GM19035 (cell line): ENCODE results near the gene CPE.
"Not testable (repeated sequence)": the region's sequence is repeated elsewhere in the genome, so short reads cannot be mapped to it uniquely, and the experiment has no call there.

Experiments used
- ATAC-seq: cut with Tn5 transposase; IDR thresholded peaks from one replicate; pipeline ENCODE4 v1.9.1; 2021; ENCODE audit not compliant: unreplicated experiment

The CPE gene

DNA sequence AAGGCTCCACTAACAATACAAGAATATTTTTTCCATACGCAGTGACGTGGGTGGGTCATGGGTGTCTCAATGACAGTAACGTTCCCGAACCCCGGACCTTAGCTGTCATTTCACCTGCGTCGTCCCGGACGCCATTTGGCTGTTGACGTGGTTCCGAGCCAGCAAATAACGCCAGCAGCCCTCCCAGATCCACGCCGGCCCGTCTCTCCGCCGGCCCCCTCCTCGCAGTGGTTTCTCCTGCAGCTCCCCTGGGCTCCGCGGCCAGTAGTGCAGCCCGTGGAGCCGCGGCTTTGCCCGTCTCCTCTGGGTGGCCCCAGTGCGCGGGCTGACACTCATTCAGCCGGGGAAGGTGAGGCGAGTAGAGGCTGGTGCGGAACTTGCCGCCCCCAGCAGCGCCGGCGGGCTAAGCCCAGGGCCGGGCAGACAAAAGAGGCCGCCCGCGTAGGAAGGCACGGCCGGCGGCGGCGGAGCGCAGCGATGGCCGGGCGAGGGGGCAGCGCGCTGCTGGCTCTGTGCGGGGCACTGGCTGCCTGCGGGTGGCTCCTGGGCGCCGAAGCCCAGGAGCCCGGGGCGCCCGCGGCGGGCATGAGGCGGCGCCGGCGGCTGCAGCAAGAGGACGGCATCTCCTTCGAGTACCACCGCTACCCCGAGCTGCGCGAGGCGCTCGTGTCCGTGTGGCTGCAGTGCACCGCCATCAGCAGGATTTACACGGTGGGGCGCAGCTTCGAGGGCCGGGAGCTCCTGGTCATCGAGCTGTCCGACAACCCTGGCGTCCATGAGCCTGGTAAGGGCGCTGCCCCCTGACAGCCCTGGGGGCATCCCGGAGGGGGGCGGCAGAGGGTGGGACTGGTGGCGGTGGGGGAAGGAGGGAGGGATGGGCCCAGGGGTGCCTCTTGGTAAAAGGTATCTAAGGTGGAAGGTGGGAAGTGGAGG, at the start of gene CPE:
Gene CPE (plus strand): TSS at position 264 of the 933 bp plus-strand sequence. CDS start 214 bp downstream, at position 478.
- peak; percentile 81 for ATAC-seq

DNA sequence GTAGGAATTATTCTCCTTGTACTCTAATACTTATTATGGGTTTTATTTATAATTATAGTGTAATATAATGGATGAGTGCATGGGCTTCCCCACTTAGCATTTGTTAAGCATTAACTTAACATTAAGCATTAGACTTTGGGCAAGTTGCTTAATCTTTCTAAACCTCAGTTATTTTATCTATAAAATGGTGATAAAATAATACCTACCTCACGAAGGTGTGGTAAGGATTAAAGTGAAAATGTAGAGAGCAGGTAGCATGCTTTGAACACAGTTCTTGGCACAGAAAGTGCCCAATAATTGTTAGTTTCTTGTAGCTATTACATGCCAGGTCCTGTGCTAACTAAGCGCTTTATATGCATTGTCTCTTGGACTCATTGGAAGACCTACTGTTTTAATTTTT, 48.7 kb upstream of the CPE start:
- ATAC-seq: no peak

DNA sequence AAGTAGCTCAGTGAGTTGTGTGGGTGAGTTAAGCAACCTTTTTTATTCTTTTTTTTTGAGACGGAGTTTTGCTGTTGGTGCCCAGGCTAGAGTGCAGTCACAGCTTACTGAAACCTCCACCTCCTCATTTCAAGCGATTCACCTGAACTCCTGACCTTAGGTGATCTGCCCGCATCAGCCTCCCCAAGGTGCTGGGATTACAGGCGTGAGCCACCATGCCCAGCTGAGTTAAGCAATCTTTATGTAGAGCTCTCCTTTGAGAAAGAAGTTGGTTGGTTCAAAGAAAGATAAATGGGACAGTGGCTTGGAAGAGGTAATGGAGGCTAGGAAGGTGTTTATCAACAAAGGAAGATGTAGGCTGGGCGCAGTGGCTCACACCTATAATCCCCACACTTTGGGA, 48.1 kb upstream of the CPE start:
- ATAC-seq: no peak

DNA sequence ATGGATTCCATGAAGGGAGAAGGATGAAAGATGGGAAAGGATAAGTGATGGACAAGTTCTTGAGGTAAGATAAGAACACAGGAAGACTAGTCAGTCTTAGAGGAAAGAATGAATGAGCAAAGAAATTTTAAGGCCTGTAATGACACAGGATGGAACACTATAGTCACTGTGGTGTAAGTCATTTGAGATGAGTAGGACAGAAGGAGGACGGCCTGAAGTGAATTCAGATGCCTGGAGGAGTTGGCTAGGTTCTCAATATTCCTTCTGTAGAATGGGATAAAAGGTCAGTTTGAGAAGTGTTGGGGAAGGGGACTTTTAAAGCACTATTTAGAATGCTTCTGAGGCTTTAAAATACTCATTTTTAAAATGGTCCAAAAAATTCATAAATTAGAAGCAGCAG, 47.4 kb upstream of the CPE start:
- ATAC-seq: no peak

- no peak for ATAC-seq
Measured at GRCh38 chr4:165331823-165332222, 47.0 kb upstream of the CPE start.

DNA sequence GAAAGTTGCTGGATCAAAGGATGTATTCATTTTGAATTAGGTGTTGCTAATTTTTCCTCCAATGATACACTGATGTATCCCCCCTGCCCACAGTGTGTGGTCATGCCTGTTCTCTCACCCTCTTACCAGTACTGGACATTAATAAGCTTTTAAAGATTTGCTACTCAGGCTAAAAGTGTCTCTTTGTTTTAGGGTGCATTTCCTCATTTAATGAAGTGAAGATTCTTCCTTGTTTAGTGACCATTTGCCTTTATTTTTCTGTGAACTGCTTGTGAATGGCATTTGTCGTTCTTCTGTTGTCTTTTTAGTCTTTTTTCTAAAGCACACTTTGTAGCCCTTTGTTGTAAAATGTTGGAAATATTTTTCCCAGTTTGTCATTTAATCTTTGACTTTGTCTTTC, 46.3 kb upstream of the CPE start:
- ATAC-seq: no peak

- ATAC-seq: no peak
Measured at GRCh38 chr4:165335163-165335703, 43.6 kb upstream of the CPE start.

- ATAC-seq: no peak
Measured at GRCh38 chr4:165336743-165337142, 42.1 kb upstream of the CPE start.

DNA sequence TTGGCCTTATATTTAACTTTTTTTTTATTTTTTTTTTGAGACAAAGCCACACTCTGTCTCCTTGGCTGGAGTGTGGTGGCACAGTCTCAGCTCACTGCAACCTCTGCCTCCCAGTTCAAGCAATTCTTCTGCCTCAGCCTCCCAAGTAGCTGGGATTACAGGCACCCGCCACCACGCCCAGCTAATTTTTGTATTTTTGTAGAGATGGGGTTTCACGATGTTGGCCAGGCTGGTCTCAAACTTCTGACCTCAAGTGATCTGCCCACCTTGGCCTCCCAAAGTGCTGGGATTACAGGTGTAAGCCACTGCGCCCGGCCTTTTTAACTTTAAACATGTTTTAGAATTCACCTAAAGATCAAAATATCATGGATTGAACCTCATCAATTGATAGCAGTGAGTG, 36.5 kb upstream of the CPE start:
- ATAC-seq: not testable (repeated sequence)

DNA sequence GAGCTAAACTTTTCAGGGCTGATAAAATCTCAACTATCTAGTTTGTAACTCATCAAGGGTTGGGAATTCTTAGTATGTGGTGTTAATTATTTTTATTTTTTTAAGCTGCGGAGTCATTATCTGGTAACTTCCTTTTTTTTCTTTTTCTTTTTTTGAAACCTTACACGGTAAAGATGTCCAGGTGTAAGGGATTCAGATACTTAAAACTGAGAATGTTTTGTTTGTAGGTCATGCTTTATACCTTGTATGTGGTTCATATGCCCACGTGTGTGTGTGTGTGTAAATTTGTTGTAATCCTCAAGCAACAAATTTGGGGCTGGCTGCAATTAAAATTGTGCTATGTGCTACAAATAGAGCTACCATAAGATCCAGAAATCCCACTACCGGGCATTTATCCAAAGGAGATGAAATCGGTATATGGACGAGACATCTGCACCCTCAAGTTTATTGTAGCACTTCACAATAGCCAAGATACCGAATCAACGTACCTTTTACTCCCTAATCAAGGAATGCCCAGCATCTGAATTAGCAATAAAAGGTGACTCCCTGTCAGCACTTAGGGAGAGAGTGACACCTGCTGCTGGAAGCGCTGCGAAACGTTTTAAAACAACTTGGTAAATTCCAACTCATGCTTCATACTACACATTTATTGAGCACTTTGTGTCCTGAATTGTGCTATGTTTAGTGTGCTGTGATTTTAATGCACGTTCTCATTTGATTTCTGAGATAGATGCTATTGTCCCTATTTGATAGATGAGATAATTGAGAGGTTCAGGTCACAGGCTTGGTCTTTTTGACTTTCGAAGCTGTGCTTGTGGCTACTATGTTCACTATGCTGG, 35.2 kb upstream of the CPE start:
- ATAC-seq: no peak

DNA sequence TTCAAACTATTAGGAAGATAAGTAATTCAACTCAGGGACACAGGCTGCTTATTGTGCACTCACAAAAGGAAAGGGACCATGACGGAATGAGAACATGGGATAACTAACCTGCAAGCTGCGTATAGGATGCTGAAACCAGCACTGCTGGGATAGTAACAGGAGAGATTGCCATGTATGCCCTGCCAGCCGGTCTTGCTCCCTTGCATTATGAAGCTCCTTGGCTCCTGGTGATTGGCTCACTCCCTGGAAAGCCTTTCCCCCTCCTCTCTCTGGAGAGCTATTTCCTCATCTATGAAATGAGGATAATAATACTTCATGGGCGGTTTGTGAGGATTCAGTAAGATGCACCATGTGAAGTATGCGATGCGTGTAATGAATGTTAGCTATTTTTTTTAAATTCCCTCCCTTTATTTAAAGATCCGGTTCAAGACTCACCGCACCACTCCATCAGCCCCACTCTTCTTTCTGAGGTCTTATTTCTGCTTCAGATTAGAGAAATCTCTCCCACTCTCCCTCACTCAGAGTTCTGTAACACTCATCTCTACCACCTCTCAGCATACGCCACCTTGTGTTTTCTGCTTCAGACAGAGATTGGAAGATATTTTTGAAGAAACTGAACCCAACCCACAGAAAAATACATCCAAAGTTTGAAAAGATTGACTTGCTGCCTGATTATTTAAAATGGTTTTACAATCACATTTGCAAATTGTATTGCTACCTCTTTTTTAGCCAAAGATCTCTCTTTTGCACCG, 33.0 kb upstream of the CPE start:
- no peak for ATAC-seq

DNA sequence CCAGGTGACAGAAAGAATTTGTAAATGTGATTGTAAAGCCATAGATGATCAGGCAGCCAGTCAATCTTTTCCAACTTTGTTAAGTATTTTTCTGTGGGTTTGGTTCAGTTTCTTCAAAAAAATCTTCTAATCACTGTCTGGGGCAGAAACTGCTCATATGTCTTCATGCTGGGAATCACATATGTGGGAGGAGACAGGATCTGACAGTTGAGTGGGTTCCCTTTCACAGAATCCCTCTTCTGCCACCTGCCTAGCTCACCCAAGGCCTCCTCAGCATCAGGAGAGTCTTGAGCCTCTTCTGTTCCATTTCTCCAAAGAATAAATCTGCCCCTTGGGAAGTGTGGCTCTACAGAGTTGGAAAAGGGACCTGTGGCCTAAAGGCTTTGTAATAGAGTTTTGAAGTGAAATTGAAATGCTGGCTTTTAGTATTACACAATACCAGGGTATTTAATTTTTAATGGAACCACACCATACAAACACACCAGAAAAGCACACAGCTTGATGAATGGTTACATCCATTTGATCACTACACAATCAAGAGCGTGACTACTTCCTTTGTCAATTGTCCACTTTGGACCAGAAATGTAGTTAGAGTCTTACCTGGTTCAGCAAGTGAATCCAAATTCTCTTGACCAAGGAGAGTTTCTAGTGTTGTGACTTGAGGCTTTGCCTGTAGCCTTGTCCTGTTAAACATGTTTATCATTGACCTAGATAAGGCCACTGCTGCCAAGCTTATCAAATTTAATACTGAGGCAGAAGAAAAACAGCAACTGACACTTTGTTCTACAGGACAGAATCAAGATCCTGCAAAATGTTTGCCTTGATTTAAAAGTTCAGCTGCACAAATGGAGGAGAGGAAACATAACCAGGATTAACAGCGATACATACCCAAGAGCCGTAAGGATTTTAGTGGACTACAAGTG, 30.9 kb upstream of the CPE start:
- no peak for ATAC-seq

DNA sequence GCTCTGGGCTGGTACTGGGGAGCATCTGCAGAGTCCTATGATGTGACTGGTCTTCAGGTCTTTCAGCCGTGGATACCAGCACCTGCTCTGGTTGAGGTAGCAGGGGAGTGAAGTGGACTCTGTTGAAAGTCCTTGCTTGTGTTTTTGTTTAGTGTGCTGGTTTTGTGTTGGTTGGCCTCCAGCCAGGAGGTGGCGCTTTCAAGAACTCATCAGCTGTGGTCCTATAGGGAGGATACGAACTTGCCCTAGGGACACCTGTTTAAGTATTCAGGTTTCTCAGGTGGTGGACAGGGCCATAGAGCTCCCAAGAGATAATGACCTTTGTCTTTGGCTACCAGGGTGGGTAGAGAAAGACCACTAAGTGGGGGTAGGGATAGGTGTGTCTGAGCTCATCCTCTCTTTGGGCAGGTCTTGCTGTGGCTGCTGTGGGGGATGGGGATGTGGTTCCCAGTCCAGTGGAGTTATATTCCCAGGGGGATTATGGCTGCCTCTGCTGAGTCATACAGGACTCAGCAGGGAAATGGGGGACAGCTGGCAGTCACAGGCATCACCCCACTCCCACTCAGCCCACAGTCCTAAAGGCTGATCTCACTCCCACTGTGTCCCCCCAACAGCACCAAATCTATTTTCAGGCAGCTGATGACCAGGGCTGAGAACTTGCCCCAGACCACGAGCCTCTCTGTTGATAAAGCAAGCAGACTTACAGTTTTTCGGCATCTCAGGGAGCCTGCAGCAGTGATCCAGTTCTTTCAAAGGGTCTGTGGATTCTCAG, 27.3 kb upstream of the CPE start:
- no peak for ATAC-seq

GRCh38 chr4:165355900-165356300, 22.9 kb upstream of the CPE start:
- ATAC-seq: peak; percentile 53

- no peak for ATAC-seq
Measured at GRCh38 chr4:165359506-165359905, 19.3 kb upstream of the CPE start.

DNA sequence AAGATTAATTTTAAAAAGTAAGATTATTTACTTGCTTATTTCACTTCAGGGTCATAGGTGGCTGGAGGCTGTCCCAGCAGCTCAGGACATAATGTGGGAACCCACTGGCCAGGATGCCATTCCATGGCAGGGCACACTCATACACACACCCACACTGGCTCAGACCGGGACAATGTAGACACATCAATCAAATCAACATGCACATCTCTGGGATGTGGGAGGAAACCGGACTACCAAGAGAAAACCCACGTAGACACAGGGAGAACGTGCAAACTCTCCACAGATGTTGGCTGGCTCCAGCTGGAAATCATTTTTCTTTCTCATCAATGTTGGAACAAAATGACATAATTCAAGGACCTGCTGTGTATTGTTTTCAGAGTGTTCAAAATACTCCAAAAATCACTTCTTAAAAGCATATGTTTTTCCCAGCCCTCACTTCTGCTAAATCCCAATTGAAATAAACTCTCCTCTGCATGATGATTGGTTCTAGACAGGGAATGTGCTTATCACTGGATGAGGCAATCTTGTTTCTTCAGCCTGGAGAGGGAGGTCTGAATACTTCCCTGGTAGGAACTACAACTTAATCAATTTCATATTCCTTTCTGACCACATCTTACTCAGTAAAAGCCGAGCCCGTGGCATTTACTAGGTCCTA, 18.6 kb upstream of the CPE start:
- no peak for ATAC-seq

DNA sequence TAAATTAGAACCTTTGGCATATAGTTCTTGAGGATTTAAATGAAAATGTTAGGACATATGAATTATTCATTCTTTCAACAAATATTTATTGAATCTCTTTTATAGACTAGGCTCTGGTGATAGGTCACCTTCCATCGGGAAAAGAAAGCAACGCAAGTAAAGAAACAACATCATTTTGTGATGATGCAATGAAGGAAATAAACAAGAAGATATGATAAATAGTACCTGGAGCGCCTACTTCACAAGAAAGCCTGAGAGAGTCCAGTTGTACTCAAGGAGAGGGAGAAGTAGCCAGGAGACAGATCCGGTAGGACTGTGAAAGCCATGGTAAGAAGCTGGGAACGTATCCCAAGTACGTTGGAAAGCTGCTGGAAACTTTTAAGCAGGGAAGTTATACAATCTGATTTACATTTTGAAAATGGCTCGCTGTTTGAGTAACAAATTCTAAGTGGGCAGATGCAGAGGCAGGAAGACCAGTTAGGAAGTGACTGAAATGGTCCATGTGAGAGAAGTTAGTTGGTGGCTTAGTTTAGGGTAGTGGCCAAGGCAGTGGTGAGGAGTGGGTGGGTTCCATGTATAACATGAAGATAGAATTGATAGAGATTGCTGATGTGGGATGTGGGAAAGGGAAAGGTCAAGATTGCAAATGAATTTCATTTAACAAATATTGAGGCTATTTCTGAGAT, 17.7 kb upstream of the CPE start:
- ATAC-seq: no peak

DNA sequence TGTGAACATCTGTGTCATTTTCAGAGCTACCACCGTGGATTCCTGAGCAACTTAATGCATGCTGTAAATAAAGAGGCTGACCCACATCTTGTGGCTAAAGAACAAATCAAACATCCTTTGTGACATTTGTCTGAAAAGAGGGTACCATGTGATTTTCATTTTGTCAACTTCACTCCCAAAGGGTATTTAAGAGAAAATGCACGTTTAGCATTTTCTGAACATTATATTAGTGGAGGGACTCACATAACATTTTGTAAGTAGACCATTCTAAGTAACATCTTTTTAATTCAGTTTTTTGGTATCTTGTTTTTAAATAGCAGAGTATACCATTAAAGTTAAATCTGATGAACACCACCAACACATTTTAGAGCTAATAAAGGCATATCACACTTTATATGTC, 17.0 kb upstream of the CPE start:
- ATAC-seq: no peak
